SK-N-SH treated with all-trans-retinoic acid at 6 μM for 48 hours (cell line): Measurements from ENCODE around the gene CDH6.

Experiments
- ATAC-seq: fragments of 200-7000 bp; cut with Tn5 transposase; 3 replicates; pipeline ENCODE4 v1.9.1; 2020; ENCODE audit warnings: mild to moderate bottlenecking, moderate library complexity
- ARNTL ChIP-seq: fragments of 450-650 bp; formaldehyde crosslinking; IDR thresholded peaks from 2 replicates; pipeline ENCODE4 v1.5.0; 2020; ENCODE audit warnings: low read depth, mild to moderate bottlenecking, moderate library complexity, borderline replicate concordance
- BACH2 ChIP-seq: fragments of 250-450 bp; sonication (Bioruptor Pico); IDR thresholded peaks from 2 replicates; pipeline ENCODE4 v1.9.0; 2021; ENCODE audit warnings: mild to moderate bottlenecking, borderline replicate concordance
- CSDC2 ChIP-seq: fragments of 250-450 bp; sonication (Bioruptor Pico); IDR thresholded peaks from 2 replicates; pipeline ENCODE4 v1.5.0; 2020; ENCODE audit warnings: mild to moderate bottlenecking, moderate library complexity
- GLIS3 ChIP-seq: fragments of 250-450 bp; sonication (Bioruptor Pico); IDR thresholded peaks from 2 replicates; pipeline ENCODE4 v1.5.0; 2020; ENCODE audit warnings: mild to moderate bottlenecking, moderate library complexity
- ISL1 ChIP-seq: fragments of 250-450 bp; sonication (Bioruptor Pico); IDR thresholded peaks from 2 replicates; pipeline ENCODE4 v2.1.2; 2022; ENCODE audit warnings: mild to moderate bottlenecking, moderate library complexity
- PPARA ChIP-seq: fragments of 250-450 bp; sonication (Bioruptor Pico); IDR thresholded peaks from 2 replicates; pipeline ENCODE4 v1.5.0; 2020; ENCODE audit warnings: mild to moderate bottlenecking, borderline replicate concordance
- SNAI2 ChIP-seq: fragments of 250-450 bp; sonication (Bioruptor Pico); IDR thresholded peaks from 2 replicates; pipeline ENCODE4 v1.5.0; 2020; ENCODE audit warnings: mild to moderate bottlenecking, moderate library complexity
- TCF4 ChIP-seq: fragments of 250-450 bp; sonication (Bioruptor Pico); IDR thresholded peaks from 2 replicates; pipeline ENCODE4 v1.8.0; 2021; ENCODE audit warnings: mild to moderate bottlenecking, moderate library complexity, borderline replicate concordance
- TOX ChIP-seq: fragments of 250-450 bp; sonication (Bioruptor Pico); IDR thresholded peaks from 2 replicates; pipeline ENCODE4 v1.8.0; 2021; ENCODE audit warnings: mild to moderate bottlenecking, moderate library complexity, borderline replicate concordance
- ZC3H10 ChIP-seq: fragments of 250-450 bp; sonication (Bioruptor Pico); IDR thresholded peaks from 2 replicates; pipeline ENCODE4 v1.5.1; 2021; ENCODE audit warnings: mild to moderate bottlenecking, moderate library complexity
- ZFP30 ChIP-seq: fragments of 450-650 bp; formaldehyde crosslinking; IDR thresholded peaks from 2 replicates; pipeline ENCODE4 v1.5.0; 2022; ENCODE audit warnings: mild to moderate bottlenecking, moderate library complexity
- ZNF565 ChIP-seq: fragments of 450-650 bp; formaldehyde crosslinking; conservative IDR thresholded peaks from 2 replicates; pipeline ENCODE4 v1.5.0; 2020; ENCODE audit warnings: low read depth, mild to moderate bottlenecking, moderate library complexity
- ZNF70 ChIP-seq: fragments of 450-650 bp; formaldehyde crosslinking; IDR thresholded peaks from 2 replicates; pipeline ENCODE4 v1.5.0; 2020; ENCODE audit warnings: mild to moderate bottlenecking, moderate library complexity
- ZNF8 ChIP-seq: fragments of 450-650 bp; formaldehyde crosslinking; IDR thresholded peaks from 2 replicates; pipeline ENCODE4 v1.5.0; 2020; ENCODE audit warnings: mild to moderate bottlenecking, moderate library complexity
- TF ChIP-seq, protein P1 (sequence below): fragments of 250-450 bp; sonication (Bioruptor Pico); IDR thresholded peaks from 2 replicates; pipeline ENCODE4 v1.5.1; 2021; ENCODE audit warnings: mild to moderate bottlenecking, moderate library complexity
- TF ChIP-seq, protein P2 (sequence below): fragments of 250-450 bp; sonication (Bioruptor Pico); IDR thresholded peaks from 2 replicates; pipeline ENCODE4 v1.8.0; 2020; ENCODE audit warnings: mild to moderate bottlenecking, moderate library complexity, borderline replicate concordance
- TF ChIP-seq, protein P3 (sequence below): fragments of 250-450 bp; sonication (Bioruptor Pico); IDR thresholded peaks from 2 replicates; pipeline ENCODE4 v1.5.1; 2020; ENCODE audit warnings: low read depth, mild to moderate bottlenecking, moderate library complexity
- TF ChIP-seq, protein P4 (sequence below): fragments of 250-450 bp; sonication (Bioruptor Pico); IDR thresholded peaks from 2 replicates; pipeline ENCODE4 v1.8.0; 2021; ENCODE audit warnings: low read depth, mild to moderate bottlenecking, moderate library complexity, borderline replicate concordance

Gene CDH6

DNA sequence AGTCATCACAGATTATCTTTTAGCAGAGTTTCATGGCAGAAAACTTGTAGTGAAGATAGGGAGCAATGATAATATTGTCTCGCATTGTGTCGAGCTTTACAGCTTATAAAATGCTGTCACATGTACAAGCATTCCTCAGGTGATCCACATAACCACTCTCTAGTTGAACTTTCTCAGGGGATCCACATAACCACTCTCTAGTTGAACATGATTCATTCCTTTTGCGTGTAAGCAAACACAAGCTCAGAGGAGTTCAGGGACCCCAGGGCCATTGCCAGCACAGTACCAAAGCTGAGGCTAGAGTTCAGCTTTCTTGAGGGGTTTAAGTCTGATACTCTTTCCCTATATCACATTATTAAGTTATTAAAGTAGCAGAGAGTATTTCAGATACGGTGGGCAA is 86.7 kb downstream of the CDH6 start (continued):
- TF ChIP-seq, protein P1, sequence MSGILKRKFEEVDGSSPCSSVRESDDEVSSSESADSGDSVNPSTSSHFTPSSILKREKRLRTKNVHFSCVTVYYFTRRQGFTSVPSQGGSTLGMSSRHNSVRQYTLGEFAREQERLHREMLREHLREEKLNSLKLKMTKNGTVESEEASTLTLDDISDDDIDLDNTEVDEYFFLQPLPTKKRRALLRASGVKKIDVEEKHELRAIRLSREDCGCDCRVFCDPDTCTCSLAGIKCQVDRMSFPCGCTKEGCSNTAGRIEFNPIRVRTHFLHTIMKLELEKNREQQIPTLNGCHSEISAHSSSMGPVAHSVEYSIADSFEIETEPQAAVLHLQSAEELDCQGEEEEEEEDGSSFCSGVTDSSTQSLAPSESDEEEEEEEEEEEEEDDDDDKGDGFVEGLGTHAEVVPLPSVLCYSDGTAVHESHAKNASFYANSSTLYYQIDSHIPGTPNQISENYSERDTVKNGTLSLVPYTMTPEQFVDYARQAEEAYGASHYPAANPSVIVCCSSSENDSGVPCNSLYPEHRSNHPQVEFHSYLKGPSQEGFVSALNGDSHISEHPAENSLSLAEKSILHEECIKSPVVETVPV (CRISPR knock-in tag), result no peak
- TF ChIP-seq, protein P2, sequence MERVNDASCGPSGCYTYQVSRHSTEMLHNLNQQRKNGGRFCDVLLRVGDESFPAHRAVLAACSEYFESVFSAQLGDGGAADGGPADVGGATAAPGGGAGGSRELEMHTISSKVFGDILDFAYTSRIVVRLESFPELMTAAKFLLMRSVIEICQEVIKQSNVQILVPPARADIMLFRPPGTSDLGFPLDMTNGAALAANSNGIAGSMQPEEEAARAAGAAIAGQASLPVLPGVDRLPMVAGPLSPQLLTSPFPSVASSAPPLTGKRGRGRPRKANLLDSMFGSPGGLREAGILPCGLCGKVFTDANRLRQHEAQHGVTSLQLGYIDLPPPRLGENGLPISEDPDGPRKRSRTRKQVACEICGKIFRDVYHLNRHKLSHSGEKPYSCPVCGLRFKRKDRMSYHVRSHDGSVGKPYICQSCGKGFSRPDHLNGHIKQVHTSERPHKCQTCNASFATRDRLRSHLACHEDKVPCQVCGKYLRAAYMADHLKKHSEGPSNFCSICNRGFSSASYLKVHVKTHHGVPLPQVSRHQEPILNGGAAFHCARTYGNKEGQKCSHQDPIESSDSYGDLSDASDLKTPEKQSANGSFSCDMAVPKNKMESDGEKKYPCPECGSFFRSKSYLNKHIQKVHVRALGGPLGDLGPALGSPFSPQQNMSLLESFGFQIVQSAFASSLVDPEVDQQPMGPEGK (CRISPR knock-in tag), result no peak
- TF ChIP-seq ZC3H10 (CRISPR knock-in tag), result no peak
- TF ChIP-seq ISL1 (CRISPR knock-in tag), result no peak

DNA sequence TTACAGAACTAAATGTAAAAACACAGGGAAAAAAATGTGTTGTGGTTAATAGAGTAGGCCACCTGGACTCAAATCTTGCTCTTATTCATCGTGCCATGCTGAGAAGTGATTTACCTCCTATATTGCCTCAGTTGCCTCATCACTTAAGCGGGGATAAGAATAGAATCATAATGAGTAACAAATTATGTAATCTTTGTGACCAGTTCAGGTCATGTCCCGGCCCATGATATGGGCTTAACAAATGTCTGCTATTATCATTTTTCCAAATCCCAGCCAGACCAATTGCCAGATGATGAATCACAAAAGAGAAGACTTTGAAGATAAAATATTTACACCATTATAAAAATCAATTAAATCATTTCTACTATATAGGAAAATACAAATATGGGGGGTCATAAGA is 89.8 kb downstream of the CDH6 start:
- TF ChIP-seq, protein P3, sequence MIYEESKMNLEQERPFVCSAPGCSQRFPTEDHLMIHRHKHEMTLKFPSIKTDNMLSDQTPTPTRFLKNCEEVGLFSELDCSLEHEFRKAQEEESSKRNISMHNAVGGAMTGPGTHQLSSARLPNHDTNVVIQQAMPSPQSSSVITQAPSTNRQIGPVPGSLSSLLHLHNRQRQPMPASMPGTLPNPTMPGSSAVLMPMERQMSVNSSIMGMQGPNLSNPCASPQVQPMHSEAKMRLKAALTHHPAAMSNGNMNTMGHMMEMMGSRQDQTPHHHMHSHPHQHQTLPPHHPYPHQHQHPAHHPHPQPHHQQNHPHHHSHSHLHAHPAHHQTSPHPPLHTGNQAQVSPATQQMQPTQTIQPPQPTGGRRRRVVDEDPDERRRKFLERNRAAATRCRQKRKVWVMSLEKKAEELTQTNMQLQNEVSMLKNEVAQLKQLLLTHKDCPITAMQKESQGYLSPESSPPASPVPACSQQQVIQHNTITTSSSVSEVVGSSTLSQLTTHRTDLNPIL (CRISPR knock-in tag), result no peak
- TF ChIP-seq ARNTL (CRISPR knock-in tag), result no peak
- TF ChIP-seq, protein P2 (CRISPR knock-in tag), result no peak
- no peak for TF ChIP-seq BACH2 (CRISPR knock-in tag)
- TF ChIP-seq GLIS3 (CRISPR knock-in tag), result no peak
- no peak for TF ChIP-seq ZNF70 (CRISPR knock-in tag)
- TF ChIP-seq ZC3H10 (CRISPR knock-in tag), result no peak
- TF ChIP-seq, protein P4, sequence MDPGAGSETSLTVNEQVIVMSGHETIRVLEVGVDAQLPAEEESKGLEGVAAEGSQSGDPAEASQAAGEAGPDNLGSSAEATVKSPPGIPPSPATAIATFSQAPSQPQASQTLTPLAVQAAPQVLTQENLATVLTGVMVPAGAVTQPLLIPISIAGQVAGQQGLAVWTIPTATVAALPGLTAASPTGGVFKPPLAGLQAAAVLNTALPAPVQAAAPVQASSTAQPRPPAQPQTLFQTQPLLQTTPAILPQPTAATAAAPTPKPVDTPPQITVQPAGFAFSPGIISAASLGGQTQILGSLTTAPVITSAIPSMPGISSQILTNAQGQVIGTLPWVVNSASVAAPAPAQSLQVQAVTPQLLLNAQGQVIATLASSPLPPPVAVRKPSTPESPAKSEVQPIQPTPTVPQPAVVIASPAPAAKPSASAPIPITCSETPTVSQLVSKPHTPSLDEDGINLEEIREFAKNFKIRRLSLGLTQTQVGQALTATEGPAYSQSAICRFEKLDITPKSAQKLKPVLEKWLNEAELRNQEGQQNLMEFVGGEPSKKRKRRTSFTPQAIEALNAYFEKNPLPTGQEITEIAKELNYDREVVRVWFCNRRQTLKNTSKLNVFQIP (CRISPR knock-in tag), result no peak
- TF ChIP-seq TOX (CRISPR knock-in tag), result no peak
- TF ChIP-seq PPARA (CRISPR knock-in tag), result no peak
- TF ChIP-seq TCF4 (CRISPR knock-in tag), result no peak
- no peak for TF ChIP-seq ISL1 (CRISPR knock-in tag)
- no peak for TF ChIP-seq ZFP30 (CRISPR knock-in tag)
- no peak for ATAC-seq

DNA sequence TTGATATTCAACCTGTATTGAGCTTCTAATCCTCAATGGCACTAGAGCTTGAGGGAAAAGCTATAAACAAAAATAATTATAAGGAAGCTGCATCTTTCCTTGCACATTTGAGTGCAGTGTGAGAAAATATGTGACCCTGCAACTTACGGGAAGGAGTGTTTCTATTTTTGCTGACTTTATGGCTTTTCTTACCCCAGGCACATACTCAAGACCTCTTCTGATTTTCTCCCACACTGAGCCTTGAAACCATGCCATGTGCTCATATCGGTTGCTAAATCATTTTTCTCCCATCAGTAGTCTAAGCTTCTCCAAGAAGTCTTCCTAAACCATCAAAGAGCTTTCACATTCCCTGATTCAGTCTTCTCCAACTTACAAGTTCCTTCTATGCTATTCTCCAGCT is 91.5 kb downstream of the CDH6 start:
- no peak for ATAC-seq
- TF ChIP-seq ZNF70 (CRISPR knock-in tag), result no peak
- TF ChIP-seq TCF4 (CRISPR knock-in tag), result no peak
- TF ChIP-seq ZC3H10 (CRISPR knock-in tag), result no peak
- TF ChIP-seq, protein P2 (CRISPR knock-in tag), result no peak
- TF ChIP-seq, protein P4 (CRISPR knock-in tag), result no peak
- TF ChIP-seq ZNF565 (CRISPR knock-in tag), result no peak
- TF ChIP-seq ZNF8 (CRISPR knock-in tag), result no peak
- no peak for TF ChIP-seq ZFP30 (CRISPR knock-in tag)
- TF ChIP-seq GLIS3 (CRISPR knock-in tag), result no peak
- TF ChIP-seq, protein P1 (CRISPR knock-in tag), result no peak
- TF ChIP-seq, protein P3 (CRISPR knock-in tag), result no peak
- TF ChIP-seq CSDC2 (CRISPR knock-in tag), result no peak
- no peak for TF ChIP-seq SNAI2 (CRISPR knock-in tag)
- no peak for TF ChIP-seq TOX (CRISPR knock-in tag)
- TF ChIP-seq BACH2 (CRISPR knock-in tag), result no peak
- no peak for TF ChIP-seq ISL1 (CRISPR knock-in tag)
